ENCODE measurements around the gene C1orf21. TPM values are rescaled to one million over a fixed set of nuclear protein-coding genes. Genes with fewer than 3 reads are reported as not detected.

C1orf21 gene
- total RNA-seq, 1 donor from 2014 or later, result 57.8 TPM

DNA sequence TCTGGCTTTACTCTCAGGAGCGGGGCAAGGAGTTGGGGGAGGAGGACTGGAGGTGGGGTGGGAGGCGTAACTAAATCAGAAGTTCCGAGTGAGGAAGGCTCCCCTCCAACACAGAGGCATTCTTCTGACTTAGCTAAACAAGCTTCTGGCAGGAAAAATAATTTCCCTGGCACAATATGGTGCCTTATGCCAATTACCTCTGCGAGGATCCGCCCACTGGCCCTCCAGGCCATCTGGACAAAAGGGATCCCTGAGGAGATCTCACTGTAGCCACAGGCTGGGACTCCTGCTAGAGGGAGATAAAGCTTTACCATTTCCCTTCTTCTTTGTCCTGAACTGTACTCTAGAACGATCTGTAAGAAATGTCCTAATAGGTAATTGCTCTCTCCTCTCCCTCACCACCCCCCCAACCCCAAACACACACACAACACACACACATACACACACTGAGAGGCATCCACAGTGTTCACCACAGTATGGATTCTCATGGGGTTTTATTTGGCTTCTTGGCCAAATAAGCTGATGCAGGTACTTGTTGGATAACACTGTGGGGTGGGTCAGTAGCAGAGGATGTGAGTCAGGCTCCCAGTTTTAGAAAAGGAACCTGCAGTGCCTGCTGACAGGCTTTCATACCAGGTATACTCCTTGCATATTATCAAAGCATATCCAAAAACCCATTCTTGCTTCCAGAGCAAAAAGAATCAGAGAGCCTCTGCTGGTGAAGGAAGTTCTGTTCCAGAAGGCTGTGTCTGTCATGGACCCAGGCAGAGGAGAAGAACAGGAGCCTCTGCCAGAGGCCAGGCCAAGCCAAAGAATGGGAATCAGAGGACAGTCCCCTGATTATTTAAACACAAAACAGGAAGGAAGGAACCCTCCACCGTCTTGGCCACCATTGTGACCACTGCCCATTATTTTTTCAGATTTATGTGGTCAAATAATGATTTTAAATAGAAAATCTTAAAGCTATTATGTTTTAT, 169.1 kb downstream of the C1orf21 start:
- DNase-seq (ENCODE audit: low spot score), result no peak

DNA sequence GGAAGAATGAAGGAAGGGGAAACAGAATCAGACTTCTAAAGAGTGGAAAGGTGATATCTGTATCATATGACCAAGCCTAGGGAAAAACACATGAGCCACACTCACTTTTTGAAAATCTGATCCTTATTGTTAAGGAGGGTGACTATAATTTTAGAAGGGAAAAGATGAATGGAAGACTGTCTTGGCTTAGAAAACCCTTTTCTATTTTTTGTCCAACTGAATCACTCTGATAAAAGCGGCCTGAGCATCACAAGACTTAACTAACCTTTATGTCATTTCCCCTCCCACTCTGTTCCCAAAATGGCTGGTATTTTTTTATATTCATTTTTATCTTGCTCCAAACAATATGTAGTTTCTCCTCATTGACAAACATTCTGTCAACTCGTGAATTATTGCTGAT, 169.8 kb downstream of the C1orf21 start:
- DNase-seq (ENCODE audit: low spot score), result no peak

DNA sequence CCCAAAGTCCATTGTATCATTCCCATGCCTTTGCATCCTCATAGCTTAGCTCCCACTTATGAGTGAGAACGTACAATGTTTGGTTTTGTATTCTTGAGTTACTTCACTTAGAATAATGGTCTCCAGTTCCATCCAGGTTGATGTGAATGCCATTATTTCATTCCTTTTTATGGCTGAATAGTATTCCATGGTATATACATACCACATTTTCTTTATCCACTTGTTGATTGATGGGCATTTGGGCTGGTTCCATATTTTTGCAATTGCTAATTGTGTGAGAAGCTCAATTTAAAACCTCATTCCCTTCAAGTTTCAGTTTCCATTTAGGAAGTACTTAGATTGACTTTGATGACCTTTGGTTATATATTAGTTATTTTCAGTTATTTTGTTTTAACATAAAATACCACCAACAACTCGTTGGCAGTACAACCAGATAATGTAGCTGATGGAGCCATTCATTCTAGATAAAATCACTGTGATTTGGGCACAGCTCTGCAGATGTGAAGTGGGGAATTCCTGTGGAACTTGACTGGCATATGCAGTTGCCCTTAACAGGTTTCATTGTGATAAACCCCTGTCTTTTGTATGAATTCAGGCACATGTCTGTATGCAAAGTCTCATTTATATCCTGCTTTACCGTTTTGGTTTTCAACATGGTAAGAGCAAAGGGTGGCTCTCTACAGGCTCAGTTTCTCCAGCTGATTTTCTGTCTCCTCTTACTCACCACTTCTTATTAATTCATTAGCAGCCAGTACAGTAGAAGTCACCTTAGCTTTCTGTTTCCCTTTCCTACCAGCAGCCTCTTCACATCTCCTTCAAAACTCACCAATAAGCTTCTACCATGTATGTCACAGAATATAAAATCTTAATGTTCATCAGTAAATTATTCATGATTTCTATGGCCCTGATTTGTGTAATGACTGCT, 170.9 kb downstream of the C1orf21 start:
- DNase-seq (ENCODE audit: low spot score), result no peak

DNA sequence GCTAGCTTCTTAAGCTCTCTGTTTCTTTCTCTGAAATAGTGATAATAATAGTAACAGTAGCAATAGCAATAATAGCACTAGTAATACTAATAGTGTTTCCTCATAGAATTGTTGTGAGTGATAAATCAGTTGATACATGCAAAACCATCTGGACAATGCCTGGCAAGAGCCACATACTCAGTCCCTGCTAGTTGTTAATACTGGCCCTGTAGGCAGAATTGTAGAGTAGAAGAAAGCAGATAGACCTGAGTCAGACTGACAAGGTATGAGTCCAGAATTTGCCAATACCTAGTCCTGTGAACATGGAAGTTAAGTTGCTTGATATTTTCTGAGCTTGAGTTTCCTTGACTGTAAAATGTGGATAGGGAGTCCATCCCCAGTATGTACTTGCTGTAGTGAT, 171.9 kb downstream of the C1orf21 start:
- DNase-seq (ENCODE audit: low spot score), result no peak

DNA sequence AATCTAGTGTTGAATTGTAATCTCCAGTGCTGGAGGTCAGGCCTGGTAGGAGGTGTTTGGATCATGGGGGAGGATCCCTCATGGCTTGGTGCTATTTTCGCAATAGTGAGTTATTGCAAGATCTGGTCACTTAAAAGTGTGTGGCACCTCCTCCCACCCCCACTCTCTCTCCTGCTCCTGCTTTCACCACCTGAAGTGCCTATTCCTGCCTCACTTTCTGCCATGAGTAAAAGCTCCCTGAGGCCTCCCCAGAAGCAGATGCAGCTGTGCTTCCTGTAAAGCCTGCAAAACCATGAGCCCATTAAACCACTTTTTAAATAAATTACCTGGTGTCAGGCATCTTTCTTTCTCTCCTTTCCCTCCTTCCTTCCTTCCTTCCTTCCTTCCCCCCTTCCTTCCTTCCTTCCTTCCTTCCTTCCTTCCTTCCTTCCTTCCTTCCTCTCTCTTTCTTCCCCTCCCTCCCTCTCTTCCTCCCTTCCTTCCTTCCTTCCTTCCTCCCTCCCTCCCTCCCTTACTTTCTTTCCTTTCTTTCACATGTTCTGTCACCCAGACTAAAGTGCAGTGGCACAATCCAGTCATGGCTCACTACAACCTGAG, 172.4 kb downstream of the C1orf21 start:
- no peak for DNase-seq (ENCODE audit: low spot score)

DNA sequence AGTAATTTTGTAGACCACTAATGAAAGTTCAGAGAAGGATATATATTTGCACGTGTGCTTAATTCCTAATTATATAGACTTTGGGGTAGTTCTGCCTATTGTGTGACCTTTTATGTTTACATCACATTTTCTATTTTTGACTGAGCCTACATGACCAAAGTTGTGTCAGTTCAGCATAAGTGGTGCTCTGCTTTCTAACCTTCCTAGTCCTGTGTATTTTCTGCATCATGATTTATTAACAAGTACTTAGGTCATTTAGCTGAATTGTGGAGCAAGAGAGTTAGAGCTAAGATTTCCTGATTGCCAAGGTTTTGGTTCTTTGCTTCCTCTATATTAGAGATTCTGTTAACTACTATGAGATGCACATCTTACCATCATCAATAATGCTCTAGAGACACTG, 176.0 kb downstream of the C1orf21 start:
- no peak for DNase-seq (ENCODE audit: low spot score)

DNA sequence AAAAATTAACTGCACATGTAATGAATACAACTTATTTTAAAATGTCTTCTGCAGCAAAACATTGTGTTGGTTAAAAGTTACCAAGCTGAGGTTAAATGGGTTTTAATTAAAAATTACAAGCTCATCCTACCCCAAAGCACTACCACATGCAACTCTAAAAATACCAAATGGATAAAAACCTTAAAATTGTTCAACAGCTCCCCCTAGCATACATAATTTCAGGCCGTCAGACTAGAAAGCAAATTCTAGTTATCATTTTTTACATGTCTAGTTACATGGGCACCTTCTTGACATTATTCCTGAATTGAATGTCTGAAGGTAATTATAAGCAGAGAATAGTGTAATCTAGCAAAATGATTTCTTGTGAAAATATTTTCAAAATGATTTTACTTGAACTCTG, 176.5 kb downstream of the C1orf21 start:
- DNase-seq (ENCODE audit: low spot score), result no peak

DNA sequence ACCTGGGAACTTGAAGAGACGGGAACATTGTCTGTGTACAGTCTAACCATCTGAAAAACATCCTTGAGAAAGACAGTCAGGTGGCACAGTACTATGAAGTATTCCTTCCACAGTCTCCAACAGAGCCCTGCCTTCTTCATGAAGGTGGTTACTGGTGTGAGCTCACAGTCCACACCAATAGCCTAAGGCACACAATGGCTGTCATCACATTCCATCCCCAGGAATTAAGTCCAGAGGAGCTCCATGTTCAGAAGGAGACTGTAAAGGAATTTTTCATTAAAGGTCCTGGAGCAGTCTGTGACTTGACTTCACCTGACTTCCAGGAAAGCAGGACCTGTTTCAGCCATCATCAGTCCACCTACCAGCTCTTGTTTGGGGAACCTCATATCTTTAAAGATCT, 180.2 kb downstream of the C1orf21 start:
- no peak for DNase-seq (ENCODE audit: low spot score)

DNA sequence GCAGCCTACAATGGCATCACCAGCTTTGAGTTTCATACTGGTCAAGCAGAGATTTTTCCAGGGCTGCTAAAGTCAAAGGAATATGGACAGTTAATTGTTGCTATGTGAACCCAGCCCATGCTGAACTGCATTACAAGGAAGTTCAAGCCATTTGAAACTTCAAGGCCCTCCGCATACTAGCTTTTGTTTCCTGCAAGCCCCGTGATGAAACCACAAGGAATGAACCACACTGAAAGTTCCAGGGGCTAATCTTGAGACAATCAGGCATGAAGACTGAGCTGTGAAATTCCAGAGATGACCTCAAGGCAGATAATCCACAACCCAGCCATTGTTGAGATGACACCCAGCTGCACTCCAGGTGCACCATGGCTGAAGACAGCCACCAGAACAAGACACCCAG, 180.8 kb downstream of the C1orf21 start:
- no peak for DNase-seq (ENCODE audit: low spot score)

DNA sequence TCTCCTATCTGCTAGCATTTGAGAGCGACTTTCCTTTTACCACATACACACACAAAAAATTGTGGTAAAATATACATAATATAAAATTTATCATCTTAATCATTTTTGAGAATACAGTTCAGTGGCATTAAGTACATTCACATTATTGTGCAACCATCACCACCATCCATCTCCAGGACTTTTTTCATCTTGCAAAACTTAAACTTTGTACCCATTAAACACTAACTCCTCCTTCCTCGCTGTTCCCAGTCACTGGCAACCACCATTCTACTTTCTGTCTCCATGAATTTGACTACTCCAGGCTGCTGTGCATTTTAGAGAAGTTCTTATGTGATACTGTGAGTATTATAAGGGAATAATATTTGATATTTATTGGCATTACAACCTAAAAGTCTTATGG, 181.3 kb downstream of the C1orf21 start:
- DNase-seq (ENCODE audit: low spot score), result no peak

DNA sequence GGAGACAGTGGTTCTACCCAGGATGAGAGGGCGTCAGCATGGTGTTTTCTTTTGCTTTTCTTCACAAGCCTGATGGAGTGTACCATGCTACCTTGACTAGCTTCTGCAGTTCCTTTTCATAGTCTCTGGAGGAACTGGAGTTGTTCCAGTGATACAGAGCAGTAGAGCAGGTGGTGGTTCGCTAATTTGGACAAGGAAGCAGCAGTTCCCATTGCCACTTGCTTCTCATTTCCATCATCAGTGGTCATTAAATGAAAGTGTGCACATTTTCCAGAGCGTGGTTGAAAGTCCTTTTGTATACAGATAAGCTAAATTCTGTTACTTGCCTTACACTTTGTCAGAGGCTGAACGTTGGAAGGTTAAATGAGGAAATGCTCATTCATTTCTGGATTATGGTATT, 182.3 kb downstream of the C1orf21 start:
- no peak for DNase-seq (ENCODE audit: low spot score)

DNA sequence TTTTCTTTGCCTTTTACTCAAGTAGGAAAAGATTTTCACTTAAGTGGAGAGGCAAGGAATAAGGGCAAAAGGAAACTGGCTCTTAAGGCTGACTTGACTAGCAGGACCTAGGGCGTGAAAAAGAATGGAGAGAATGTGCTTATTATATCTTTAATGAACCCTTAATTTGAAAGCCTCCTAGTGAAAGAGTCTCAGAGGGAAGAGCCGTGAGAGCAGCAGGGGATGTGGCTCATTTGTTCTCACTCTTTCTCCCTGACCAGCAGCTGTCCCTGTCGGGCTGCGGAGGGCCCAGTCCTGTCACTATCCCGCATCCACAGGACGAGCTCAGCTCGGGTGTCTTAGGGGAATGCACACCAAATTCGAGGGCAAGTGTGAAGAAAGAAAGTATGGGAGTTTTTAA, 187.8 kb downstream of the C1orf21 start:
- no peak for DNase-seq (ENCODE audit: low spot score)

DNA sequence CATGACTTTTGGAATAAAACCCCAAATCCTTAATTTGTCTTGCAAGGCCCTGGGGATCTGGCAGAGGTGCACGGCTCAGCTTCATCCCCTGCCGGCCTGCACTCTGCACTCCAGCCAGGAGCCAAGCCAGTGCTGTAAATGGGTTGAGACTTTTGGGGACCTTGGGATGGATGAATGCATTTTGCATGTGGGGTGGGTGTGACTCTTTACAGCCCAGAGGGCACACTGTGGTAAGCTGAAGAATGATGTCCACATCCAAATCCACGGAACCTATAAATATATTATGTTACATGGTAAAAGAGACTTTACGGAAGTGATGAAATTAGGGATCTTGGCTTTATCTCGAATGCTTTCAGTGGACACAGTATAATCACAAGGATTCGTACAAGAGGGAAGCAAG, 190.0 kb downstream of the C1orf21 start:
- no peak for DNase-seq (ENCODE audit: low spot score)

DNA sequence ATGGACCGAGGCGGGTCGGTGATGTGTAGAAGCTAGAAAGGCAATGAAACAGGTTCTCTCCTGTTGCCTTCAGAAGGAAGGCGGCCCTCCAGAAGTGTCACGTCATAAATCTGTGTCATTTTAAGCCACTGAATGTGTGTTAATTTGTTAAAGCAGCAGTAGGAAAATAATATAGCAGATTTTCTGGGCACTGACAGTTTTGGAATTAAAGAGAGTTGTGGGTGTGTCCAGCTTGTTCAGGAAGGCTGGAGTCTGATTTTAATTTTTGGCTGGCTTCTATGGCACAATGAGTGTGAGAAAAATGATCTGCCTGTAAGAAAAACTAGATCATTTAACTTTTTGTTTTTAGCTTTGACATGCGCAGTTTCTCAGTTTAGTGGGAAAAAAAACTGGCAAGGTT, 190.5 kb downstream of the C1orf21 start:
- DNase-seq (ENCODE audit: low spot score), result no peak

DNA sequence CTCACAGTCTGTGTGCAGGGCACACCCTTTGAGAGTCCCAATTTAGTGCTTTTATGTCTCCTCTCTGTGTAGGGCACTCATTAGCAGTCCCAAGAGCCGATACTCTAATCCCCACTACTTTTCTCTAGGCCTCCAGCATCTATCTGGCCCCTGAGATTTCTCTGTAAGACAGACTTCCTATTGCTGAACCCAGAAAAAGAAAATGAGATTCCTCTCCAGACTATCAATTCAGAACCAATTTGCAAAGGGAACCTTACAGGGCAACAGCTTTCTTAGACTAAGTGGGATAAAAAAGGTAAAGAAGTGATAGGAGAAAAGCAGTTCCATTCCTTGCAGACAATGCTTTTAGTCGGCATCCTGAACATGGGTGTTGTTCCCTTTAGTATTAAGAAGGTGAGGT, 195.6 kb downstream of the C1orf21 start:
- DNase-seq (ENCODE audit: low spot score), result no peak

DNA sequence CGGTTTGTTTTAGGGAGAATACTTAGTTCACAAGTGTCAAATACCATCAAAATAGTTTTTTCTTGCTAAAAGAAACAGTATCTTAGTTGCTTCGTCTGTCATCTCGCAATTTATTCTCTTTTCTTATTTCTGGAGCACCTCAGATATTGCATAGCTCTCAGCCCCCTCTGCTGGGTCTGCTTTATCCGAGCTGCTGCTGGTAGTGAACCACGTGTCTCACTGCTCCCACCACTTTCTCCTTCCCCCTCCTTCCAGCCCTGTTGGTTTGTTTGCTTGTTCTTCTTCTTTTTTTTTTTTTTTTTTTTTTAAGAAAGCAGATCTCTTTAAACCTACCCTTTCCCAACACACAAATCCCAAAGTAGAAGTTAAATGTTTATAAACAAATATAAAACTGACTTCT, 197.0 kb downstream of the C1orf21 start:
- no peak for DNase-seq (ENCODE audit: low spot score)

DNA sequence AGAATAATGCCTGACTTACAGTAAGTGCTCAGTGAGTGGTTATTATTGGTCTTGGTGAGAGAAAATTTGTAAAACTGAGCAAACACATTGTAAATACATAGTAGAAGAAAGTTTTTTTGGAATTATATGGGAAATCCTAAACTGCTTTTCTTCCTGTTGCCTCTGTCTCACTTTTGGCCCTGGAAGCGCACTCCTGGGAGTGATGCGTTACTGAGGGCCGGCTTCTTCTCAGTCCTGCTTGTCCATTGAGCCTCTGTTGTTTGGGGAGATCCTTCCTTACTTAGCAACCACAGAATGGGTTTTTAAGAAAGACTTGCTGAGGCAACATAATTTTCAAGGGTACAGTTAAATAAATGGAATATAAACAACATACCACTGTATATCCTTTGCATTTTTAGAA, 201.9 kb downstream of the C1orf21 start:
- no peak for DNase-seq (ENCODE audit: low spot score)

DNA sequence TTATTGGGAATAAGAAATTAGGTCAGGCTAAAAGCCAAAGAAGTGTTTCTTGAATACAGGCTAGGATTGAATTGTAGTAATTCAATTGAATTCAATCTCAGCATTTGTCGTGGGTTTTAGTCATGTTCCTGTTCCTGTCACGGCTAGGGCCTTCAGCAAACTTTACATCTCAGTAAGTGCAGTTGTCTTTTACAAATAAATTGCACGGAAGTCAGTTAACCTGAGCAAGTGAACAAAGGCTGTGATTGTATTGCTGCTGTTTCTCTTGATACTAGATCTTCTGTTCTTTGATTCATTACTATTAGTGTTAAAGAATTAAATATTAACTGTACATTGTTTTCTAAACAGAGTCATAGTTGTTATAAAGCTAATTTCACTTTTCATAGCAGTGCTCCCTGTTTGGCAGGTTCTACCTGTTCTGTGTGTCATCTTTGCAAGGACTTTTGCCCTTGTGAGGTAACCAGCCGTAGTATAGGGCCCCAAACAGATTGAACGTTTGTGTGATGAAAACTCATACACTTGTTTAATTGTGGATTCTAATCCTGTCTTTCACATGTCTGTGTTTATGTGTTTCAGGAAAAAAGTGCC, 203.4 kb downstream of the C1orf21 start:
- peak; percentile 89 for DNase-seq (ENCODE audit: low spot score)

DNA sequence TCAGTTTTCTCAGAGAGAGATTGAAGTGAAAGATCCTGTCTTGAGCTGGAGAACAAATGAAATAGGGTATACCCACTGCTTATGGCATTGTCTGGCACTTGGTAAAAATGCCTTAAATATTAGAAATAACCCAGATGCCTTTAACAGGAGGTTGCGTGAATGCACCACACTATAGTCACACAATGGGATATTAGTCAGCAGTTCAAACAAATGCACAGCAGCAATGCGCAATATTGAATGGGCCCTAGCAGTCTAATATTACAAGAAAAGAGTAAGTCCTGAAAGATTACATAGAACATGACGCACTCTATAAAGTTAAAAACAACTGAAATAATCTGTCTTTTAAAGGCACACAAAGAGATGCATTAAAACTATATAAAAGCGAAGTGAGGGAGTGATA, 206.8 kb downstream of the C1orf21 start:
- no peak for DNase-seq (ENCODE audit: low spot score)

DNA sequence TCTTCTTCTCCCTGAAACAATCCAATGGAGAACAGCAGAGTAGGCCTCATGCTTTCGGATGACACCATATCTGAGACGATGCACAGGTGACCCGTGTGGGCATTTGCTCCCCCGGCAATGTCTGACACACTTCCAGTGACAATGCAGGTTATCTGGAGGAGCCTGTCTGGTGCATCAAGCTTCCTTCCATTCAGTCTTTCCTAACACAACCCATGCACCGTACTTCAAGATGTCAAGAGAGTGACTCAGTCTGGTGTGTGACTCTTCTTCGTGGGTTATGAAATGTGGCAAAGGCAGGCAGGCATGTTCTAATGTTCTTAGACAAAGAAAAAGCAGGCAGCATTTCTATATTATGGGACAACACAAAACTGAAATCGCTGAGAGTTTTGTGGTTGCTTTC, 208.8 kb downstream of the C1orf21 start:
- no peak for DNase-seq (ENCODE audit: low spot score)

DNA sequence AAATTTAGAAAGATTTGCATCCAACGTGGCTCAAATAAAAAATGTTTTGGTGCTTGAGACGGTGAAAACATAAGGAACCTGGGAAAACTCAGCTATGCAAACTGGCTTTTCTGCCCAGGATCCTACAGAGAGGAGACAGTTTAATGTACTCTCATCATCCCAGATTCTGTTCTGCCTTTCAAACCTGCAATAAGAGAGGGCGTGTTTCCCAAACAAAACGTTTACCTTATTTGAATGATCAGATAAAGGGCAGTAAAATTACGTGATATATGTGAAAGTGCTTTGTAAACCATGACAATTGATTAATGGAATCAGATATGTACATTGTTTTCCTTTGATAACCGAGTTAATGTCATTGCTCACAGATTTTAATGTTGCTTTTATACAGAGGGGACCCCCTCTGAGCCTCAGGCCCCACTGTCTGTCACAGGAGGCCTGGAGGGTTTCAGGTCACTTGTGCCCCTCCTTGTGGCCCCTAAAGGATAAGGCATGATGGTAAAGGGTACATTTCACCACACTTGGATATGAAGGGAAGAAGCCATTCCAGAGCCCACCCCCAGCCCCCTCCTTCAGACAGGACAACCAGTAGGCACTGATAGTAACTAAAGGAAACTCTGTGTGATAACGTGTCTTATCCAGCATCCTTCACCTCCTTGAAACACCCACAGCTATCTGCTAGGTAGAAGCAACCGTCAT, 210.3 kb downstream of the C1orf21 start:
- no peak for DNase-seq (ENCODE audit: low spot score)

Data from mucosa of gallbladder (tissue), 1 donor.